ENCODE measurements around the gene OR4P4.

Gene OR4P4

DNA sequence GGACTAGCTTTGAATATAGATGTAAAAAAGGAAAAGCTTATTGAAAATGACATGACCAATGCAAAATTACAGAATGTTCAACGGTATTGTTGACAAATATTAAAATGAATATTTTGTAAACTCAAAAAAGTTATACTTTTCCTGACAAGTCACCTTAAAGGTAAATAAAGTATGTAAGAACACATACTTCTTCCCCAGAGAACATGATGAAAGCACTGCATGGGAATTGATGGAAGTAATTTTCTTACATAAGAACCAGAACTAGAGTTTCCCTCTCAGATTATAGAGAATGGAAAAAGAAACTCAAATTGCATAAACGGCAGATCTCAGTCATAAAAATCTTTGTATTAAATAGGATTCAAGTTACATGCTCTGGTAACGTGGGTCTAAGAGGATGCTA, at the start of gene OR4P4:
TSS of gene OR4P4 (plus strand) at position 301 of the 400 bp plus-strand sequence.
- no peak for DNase-seq (ENCODE audit: low read depth, low spot score)
- no peak within 1 kb of the TSS for H3K4me3 ChIP-seq (ENCODE audit: low read depth, low read length)
- ChIA-PET POLR2A (no interaction called here), CTCF (no interaction called here)
- TF ChIP-seq, protein P1, sequence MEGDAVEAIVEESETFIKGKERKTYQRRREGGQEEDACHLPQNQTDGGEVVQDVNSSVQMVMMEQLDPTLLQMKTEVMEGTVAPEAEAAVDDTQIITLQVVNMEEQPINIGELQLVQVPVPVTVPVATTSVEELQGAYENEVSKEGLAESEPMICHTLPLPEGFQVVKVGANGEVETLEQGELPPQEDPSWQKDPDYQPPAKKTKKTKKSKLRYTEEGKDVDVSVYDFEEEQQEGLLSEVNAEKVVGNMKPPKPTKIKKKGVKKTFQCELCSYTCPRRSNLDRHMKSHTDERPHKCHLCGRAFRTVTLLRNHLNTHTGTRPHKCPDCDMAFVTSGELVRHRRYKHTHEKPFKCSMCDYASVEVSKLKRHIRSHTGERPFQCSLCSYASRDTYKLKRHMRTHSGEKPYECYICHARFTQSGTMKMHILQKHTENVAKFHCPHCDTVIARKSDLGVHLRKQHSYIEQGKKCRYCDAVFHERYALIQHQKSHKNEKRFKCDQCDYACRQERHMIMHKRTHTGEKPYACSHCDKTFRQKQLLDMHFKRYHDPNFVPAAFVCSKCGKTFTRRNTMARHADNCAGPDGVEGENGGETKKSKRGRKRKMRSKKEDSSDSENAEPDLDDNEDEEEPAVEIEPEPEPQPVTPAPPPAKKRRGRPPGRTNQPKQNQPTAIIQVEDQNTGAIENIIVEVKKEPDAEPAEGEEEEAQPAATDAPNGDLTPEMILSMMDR (IDR thresholded peaks at IDR 0.05; ENCODE audit: insufficient read depth, low read length, missing control alignments): no peak

DNA sequence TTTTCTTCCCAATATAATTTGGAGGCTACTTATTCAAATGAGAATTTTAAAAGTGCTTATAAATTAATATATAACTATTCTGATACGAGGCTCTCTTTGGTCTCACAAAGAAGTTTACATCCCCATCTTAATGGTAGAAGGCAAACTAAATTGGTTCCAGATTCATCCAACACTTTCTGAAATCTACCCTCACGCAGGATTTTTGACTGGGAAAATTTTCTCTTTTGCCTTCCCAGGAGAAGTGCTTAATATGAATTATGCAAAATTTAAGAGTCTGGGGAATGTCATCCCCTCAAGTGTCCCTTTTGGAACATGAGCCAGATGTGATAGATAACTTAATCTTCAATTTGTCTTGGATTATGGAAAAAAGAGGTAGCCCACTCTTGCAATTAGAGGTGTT, 27.4 kb upstream of the OR4P4 start, which contains the start of gene OR4C11:
TSS of gene OR4C11 (minus strand) at position 101 of the 400 bp plus-strand sequence. CDS start 3,272 bp downstream, outside the sequence.
- TF ChIP-seq, protein P1 (IDR thresholded peaks at IDR 0.05; ENCODE audit: insufficient read depth, low read length, missing control alignments): no peak
- DNase-seq (ENCODE audit: low read depth, low spot score): no peak
- CTCF ChIA-PET: no interaction called here
- H3K4me3 ChIP-seq (ENCODE audit: low read depth, low read length): no peak within 1 kb of the TSS
- POLR2A ChIA-PET: no interaction called here

DNA sequence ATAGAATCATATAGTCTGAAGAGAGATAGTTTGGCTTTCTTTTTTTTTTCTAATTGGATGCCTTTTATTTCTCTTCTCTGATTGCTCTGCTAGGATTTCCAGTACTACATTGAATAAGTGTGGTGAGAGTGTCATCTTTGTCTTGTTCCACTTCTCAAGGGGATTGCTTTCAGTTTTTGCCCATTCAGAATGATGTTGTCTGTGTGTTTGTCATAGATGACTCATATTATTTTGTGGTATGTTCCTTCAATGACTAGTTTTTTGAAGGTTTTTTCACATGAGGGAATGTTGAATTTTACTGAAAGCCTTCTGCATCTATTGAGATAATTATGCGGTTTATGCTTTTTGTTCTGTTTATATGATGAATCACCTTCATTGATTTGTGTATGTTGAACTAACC, 10.4 kb upstream of the OR4P4 start:
- CTCF ChIA-PET: no interaction called here
- POLR2A ChIA-PET: no interaction called here
- TF ChIP-seq, protein P1 (IDR thresholded peaks at IDR 0.05; ENCODE audit: insufficient read depth, low read length, missing control alignments): no peak

DNA sequence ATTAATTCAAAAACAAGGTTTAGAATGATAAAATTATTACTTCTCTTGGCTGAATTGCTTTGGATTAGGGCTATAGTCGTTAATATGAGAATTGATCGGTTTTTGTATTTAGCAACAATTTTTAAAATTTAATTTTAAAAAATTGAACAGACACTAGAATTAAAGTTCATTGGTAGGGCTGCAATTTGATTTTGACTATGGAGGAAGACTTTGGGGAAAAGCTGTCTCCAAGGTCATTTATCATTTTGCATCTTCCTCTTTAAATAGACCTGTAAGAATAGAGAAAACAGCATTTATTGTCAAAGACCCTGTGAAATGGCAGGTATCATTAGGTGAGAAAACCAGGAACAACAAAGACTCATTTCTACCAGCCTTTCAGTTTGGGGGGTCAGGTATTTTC, 13.1 kb downstream of the OR4P4 start, which contains the start of gene OR4S2:
TSS of gene OR4S2 (plus strand) at position 301 of the 400 bp plus-strand sequence. CDS start 2,577 bp downstream, outside the sequence.
- TF ChIP-seq, protein P1 (IDR thresholded peaks at IDR 0.05; ENCODE audit: insufficient read depth, low read length, missing control alignments): no peak
- H3K4me3 ChIP-seq (ENCODE audit: low read depth, low read length): no peak within 1 kb of the TSS
- CTCF ChIA-PET: no interaction called here
- DNase-seq (ENCODE audit: low read depth, low spot score): no peak
- POLR2A ChIA-PET: no interaction called here

More for the DNA sequence above, 10.4 kb upstream of the OR4P4 start:
- DNase-seq (ENCODE audit: low read depth, low spot score): no peak
- no peak overlapping the region for H3K4me3 ChIP-seq (ENCODE audit: low read depth, low read length)

DNA sequence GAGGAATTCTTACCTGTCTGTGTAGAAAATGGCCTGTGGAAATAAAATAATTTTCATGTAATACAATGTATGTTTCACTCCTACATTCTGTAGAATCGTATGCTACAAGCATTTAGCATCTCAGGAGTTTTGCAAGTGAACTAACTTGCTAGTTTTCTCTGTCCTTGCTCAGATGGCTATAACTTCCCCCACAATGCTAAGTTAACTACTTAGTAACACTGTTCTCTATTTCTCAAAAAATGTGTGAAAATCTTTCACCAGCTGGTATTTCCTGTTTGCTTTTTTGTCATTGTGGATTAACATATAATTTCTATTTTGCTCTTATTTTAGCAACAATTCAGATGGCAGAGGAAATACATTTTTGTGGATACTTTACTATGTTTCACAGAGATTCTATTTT, 17.6 kb downstream of the OR4P4 start:
- POLR2A ChIA-PET: no interaction called here
- H3K4me3 ChIP-seq (ENCODE audit: low read depth, low read length): no peak overlapping the region
- TF ChIP-seq, protein P1 (IDR thresholded peaks at IDR 0.05; ENCODE audit: insufficient read depth, low read length, missing control alignments): no peak
- DNase-seq (ENCODE audit: low read depth, low spot score): no peak
- CTCF ChIA-PET: no interaction called here

DNA sequence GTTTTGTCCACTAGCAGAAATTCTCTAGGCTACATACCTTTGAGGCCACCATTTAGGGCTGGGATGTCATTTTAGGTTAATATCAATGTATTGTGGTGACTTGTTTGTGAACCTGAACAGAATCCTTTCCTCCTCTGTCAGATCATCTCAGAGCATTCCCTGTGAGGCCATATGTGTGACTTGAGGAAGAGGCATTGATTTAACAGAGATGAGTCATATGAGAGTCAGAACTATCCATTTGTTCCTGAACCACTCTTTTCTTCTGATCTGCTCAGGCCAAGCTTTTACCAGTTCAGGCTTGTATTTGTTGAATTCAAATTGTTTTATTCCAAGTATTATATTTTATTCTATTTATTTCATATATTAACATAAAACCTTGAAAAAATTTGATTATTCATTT, 20.2 kb downstream of the OR4P4 start:
- no peak overlapping the region for H3K4me3 ChIP-seq (ENCODE audit: low read depth, low read length)
- TF ChIP-seq, protein P1 (IDR thresholded peaks at IDR 0.05; ENCODE audit: insufficient read depth, low read length, missing control alignments): no peak
- POLR2A ChIA-PET: no interaction called here
- CTCF ChIA-PET: no interaction called here
- DNase-seq (ENCODE audit: low read depth, low spot score): no peak

Data from AG04449 (cell line).